Nucleus accumbens (tissue), 56 donors: ENCODE measurements around the gene GGT1.
"Not testable (repeated sequence)": the region's sequence is repeated elsewhere in the genome, so short reads cannot be mapped to it uniquely, and the experiment has no call there.

Source experiments
- DNase-seq, 56 donors: peaks; one replicate each; lab custom pipeline; 2025; lab: John Stamatoyannopoulos, UW

The GGT1 gene

DNA sequence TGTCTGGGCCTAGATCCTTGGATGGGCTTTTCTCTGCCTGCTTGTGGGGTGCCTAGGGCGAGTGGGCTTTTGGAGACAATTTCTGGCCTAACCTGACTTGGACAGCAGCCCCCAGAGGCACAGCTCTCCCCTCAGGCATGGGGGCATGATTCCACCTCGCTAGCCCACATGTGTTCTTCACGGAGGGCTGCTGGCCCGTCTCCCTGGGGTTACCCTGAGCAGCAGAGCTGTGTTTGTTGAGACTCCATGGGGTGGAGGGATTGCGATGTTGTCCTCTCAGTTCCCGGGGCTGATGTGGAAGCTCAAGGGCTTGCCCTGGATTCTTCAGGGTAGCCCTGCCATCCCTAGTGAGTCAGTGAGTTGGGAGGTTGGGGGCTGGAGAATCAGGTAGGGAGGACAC, 7.8 kb upstream of the GGT1 start:
- no peak for DNase-seq

DNA sequence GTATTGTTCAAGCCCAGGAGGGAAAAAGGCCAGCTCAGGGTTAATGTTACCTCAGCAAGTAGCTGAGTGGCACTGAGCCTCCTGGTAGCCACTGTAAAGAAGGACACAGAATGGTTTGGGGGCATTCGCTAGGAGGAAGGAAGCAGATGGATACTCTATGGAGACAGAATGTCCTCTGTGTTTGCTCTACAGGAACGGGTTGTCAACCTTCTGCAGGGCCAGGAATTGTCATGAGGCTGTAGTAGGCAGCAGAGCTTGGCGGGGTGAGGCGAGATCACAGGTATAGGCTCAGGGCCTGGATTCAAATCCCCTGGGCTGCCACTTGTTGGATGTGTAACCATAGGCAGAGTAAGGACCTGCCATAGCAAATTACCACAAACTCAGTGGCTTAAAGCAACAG, 7.1 kb upstream of the GGT1 start:
- no peak for DNase-seq

DNA sequence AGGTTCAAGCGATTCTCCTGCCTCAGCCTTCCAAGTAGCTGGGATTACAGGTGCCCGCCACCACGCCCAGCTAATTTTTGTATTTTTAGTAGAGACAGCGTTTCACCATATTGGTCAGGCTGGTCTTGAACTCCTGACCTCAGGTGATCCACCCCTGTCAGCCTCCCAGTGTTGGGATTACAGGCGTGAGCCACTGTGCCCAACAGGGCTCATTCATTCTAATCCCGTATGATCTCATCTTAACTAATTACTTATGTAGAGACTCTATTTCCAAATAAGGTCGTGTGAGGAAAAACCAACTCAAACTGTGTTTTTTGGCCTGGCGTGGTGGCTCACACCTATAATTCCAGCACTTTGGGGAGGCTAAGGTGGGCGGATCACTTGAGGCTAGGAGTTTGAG, 5.9 kb upstream of the GGT1 start:
- DNase-seq = not testable (repeated sequence)

DNA sequence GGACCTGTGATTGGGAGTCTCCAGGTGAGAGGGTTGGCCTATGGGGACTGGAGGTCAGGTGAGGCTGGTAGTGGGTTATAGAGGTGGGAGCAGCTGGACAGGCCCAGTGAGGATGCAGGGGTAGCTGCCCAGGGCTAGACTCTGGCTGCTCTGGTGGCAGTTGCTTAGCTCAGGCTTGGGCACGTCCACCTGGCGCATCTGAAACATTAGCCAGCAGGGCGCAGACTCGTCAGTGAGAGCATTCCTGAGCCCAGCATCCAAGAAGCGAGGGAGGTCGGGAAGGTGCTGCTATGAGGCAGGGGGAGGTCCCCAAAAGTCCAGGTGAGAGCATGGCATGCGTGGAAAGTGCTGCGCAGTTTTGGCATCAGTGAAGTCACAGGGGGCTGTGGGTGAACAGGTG, 3.5 kb upstream of the GGT1 start:
- no peak for DNase-seq

DNA sequence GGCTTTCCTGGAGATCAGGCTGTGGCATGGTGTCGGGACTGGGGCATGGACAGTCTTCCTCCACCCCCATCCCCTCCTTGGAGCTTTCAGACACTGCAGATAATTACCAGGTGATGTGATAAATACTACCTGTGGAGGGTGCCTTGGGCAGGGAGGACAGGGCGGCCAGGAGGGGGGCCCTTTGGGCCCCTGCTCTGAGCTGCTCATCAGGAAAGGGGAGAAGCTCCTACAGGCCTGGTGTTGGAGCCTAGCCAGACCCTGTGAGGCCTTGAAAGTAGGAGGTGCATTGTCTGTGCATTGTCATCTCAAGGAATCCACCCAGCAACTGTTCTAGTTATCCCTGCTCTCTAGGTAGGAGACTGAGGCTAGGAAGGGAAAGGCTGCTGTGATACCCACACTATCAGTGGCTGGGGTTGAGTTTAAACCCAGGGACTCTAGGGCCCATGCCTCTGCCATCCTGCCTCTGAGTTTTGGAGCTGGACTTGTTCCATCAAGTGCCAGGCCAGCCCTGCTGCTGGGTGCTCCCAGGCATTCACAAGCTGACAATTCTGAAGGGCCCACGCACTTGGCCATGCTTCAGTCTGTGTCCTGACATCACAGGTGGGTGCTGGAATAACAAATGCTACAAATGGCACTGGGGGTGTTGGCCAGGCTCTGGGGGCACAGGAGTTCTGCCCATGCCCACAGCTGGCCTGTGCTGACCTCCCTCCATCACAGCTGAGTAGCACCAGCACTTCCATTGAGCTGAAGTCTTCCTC, 2.9 kb upstream of the GGT1 start:
- not testable (repeated sequence) for DNase-seq

DNA sequence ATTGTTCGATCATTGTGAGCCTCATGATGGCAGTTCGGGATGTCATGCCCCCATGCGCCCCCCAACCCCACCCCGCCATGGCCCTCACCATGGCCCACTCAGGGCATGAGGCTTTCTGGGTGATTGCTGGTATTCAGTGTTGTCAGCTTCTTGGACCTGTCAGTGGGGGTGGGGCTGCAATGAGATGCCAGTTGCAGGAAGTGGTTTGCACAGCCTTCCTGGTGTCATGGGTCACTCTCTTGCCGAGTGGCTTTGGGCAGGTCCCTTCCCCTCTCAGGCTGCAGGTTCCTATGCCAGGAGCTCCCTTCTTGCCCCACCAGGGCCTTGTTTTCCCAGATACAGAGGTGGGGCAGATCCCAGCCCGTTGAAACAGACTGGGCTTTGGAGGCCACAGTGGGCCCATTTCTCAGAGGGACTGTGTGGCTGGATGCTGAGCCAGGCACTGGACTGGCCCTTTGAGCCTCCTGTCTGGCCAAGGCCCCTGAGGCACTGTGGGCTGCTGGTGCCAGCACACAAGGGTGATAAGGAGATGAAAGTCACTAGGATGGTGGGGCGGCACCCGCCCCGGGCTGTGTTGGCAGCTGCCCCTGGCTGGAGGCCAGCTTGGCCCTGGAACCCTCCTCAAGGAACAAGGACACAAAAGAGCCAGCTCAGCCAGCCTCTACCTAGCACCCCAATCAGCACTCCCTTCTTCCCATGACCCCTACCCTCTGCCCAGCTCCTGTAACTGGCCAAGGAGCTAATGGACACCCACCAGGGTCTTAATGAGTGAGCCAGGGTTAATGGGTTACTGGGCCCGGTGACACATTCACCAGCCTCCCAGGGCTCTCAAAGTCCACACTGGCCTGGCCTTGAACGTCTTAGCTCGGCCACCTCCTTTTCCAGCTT, 1.5 kb upstream of the GGT1 start:
- DNase-seq = peak in 1 of 56 donors; percentile 22

DNA sequence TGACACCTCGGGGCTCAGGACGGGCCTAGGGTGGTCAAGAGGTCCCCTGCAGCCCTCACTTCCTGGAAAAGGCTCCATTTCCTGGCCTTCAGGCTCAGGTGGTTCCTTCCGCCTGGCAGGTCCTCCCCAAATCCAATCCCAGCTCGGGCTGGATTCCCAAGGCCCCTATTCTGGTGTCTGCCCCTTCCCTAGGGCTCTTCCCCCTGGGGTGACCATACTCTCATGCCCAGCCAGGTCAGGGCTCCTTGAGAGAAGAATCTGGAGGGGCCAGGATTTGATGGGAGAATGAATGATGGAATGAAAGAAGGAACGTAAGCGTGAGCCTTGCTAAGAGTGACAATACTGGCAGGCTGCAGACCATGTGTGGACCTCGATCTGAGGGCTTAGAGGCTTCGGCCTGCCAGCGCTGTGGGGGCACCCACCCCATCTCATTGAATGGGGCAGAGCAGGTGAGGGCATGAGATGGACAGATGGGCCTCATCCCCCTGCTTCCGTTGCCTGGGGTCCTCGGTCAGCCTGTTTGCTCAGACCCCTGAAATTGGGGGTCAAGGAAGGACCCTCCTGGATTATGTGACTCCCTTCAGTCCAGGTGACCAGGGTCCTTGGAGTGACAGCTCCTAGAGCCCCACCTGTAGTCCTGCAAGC, 766 bp upstream of the GGT1 start:
- DNase-seq = not testable (repeated sequence)

DNA sequence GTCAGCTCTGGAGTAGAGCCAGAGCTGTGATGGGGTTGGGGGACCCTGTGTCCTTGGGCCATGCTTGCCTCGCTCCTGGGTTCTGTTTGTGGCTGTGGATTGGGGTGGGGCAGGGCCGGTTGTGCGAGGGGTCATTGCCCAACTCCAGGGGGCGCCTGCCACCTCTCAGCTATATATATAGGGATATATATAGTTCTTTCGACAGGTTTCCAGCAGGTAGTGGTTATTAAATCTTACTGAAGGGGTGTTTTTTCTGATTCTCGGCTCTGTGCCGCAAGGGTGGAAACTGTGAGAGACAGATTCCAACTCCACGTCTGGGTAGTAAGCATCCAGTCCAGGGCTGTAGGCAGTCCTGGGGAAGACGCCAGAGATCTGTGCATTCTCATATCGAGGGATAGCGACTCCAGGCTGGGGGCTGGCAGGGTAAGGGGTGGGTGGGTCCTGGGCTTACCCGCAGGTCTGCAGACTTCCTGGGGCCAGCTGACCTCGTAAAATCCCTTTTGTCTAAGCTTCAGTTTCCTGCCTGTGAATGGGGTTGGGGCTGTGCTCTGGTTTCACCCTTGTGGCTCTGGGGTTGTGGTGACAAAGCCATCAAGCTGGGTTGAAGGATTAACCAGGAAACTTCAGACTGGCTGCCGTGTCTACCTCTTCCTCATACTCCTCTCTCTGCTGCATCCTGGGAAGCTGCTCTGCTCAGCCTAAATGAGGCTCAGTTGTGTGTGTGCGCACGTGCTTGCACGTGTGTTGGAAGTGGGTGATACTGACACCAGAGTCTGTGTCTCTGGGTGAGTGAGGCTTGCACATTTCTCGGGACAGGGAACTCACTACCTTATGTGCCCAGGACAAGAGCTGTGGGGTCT, 1.0 kb downstream of the GGT1 start:
- DNase-seq = not testable (repeated sequence)

DNA sequence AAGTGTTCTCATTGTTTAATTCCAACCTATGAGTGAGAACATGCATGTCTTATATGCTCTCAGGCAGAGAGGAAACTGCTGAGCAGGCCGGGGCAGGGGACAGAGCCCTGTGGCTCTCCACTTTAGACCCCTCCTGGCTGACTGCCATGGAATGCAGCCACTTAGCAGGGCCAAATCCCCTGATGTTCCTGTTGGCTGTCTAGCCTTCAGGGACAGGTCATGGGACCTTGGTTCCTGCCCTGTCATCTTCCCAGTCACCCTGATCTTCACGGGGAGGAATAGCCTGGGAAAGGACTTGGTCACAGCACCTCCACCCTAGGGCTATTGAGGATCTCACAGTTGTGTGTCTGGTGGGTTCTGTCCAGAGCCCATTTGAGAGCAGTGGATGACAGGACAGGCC, 3.3 kb downstream of the GGT1 start:
- not testable (repeated sequence) for DNase-seq

DNA sequence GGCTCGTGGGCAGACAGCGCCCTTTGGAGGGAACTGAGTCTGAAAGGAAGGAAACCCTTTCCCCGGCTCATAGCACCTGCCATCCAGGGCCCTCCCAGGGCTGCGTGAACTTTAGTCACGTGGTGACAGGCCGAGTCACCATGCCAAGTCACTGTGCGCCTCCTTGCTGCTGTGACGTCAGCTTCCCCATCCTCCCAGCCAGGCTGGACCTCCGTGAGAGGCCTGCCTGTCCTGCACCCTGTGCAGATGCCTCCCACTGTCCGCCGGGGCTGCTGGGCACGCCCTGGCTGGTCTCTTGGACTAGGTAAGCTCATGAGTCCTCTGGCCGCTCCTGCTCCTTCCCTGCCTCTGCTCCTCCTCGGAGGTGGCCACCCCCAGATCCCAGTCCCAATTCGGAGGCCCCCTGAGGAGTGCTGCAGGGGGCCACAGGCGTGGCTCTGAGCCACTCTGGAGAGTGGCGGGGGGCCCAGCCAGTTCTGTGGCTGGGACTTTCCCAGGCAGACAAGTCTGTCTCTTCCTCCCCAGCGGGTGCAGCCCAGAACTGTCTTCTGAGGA, 4.5 kb downstream of the GGT1 start:
- DNase-seq = not testable (repeated sequence)

DNA sequence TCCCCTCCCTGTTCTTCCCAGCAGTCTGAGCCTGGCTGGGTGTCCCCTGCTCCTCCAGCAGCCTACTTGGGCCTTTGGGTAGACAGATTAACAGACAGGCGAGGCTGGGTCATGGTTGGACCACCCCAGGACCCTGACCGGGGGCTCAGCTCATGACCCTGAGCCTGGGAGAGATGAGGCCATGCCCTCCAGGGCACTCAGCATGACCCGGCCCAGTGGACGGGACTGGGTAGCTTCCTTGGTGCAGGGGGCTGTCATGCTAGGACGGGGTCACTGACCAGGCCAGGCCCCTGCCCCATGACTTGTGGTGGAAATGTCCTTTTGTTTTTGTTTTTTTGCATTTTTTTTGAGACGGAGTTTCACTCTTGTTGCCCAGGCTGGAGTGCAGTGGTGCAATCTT, 5.3 kb downstream of the GGT1 start:
- not testable (repeated sequence) for DNase-seq

DNA sequence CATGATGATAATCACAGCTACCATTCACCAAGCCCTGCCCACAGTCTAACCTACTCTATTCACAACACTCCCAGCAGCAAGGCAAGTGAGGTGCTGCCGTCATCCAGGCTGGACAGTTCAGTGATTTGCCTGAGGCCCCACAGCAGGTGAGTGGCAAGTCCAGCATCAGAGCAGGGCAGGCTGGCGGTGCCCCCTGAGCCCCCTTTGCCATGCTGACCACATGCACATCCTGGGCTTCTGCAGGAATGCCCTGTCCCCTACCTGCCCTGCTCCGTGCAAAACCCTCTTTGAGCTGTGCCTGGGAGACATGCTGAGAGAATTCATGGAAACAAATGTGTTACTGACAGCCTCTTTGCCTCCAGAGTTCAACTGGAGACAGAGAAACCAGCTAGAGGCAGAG, 6.9 kb downstream of the GGT1 start:
- DNase-seq = not testable (repeated sequence)

DNA sequence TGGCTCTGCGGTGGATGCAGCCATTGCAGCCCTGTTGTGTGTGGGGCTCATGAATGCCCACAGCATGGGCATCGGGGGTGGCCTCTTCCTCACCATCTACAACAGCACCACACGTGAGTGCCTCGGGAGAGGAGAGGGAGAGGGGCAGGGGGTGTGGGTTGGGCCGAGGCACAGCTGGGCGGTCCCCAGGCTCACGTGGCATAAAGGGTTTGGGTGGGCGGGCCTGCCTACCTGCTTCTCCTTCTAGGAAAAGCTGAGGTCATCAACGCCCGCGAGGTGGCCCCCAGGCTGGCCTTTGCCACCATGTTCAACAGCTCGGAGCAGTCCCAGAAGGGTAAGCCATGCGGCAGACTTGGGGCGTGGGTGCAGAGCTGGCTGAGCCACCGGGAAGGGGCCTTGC, 11.8 kb downstream of the GGT1 start:
- not testable (repeated sequence) for DNase-seq

DNA sequence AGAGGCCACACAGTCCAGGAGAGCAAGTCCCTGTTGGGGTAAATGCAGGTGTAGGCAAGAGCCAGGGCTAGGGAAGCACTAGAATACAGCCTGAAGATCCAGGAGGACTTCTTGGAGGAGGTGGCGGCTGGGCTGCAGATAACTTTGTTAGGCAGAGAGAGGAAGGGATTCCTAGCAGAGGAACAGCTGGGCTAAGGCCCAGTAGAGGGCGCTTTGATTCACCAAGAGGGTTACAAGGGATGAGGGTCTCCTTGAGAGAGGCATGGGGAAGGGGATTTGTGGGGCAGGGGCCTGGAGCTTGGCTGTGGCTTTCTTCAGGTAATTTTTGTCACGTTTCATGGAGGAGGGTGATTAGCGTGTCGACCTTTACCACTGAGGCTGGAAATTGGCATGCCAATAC, 18.3 kb downstream of the GGT1 start:
- DNase-seq = not testable (repeated sequence)

DNA sequence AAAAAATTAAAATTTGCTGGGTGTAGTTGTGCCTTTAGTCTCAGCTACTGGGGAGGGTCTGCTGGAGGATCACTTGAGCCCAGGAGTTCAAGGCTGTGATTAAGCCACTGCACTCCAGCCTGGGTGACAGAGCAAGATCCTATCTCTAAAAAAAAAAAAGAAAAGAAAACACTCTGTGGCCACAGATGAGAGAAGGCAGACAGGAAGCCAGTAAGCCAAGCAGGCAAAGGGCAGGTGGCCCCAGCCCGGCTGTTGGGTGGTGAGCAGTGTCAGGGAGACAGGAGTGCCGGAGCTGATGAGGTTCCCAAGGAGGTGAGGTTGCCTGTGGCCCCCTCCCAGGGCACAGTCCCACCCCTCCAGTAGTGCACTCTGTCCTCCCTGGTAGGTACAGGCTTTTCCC, 19.6 kb downstream of the GGT1 start:
- not testable (repeated sequence) for DNase-seq

DNA sequence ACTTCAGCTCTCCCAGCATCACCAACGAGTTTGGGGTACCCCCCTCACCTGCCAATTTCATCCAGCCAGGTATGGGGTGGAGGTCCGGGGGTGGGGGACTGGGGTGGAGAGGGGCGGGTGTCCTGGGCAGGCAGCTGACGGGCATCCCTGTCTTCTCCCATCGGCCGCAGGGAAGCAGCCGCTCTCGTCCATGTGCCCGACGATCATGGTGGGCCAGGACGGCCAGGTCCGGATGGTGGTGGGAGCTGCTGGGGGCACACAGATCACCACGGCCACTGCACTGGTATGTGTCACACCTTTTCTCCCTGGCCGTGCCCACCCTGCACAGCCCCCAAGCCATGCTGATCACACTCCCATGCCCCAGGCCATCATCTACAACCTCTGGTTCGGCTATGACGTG, 24.9 kb downstream of the GGT1 start:
- DNase-seq = not testable (repeated sequence)

DNA sequence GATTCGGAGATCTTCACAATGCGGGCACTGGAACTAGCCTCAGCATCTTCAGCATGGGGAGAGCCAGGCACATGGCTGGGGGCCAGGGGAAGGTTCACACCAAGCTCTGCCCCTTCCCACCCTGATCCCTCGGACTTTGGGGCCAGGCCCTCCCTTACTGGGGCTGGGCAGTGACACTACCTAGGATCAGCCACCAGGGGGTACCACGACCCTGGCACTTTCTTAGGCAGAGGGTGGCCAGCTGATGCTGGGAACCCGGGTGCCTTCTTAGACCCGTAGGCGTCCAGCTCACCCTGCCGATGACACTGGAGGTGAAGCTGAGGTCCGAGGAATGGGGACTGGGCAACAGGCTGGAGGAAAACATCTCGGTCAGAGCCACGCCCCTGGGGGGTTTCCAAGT, 26.1 kb downstream of the GGT1 start:
- DNase-seq = peak in 3 of 56 donors; percentile 2 to 12 (median 5)

DNA sequence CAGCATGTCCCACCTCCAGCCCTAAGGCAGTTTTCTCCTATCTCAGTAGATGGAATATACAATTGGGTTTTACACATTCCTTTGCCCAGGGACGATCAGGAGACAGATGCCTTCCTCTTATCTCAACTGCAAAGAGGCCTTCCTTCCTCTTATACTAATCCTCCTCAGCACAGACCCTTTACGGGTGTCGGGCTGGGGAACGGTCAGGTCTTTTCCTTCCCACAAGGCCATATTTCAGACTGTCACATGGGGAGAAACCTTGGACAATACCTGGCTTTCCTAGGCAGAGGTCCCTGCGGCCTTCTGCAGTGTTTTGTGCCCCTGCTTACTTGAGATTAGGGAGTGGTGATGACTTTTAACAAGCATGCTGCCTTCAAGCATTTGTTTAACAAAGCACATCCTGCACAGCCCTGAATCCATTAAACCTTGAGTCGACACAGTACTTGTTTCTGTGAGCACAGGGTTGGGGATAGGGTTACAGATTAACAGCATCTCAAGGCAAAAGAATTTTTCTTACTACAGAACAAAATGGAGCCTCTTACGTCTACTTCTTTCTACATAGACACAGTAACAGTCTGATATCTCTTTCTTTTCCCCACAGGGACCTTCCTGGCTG, 27.9 kb downstream of the GGT1 start:
- DNase-seq = not testable (repeated sequence)

DNA sequence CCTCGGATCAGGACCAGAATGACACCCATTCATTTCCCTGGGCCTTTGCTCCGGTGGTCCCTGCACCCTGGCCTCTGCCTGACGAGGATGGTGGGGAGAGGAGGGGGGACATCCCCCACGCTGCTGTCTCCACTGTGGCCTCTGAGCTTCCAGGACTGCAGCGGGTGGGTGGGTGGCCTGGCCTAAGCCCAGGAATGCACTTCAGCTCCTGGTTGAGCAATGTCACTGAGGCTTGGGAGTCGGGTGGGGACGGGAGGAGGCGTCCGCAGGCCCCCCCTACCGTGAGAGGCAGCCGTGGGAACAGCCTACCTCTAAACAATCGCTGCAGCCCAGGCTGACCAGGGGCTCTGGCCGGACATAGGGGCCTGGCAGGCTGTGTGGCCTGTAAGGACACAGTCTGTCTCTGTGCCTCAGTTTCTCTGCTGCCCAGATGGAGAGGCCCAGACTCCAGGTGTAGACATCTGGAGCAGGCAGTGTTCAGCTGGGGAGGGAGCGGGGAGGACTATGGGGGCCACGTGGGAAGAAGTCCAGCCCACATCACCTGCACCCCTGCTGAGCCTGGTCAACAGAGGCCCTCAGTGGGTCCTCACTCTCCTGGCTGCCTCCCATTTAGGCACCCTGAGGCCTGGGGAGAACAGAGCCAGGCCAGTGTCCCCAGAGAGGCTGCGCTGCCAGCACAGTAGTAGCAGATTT, 28.6 kb downstream of the GGT1 start:
- DNase-seq = not testable (repeated sequence)
